Measurements from ENCODE around the gene ZFP14.

DNA sequence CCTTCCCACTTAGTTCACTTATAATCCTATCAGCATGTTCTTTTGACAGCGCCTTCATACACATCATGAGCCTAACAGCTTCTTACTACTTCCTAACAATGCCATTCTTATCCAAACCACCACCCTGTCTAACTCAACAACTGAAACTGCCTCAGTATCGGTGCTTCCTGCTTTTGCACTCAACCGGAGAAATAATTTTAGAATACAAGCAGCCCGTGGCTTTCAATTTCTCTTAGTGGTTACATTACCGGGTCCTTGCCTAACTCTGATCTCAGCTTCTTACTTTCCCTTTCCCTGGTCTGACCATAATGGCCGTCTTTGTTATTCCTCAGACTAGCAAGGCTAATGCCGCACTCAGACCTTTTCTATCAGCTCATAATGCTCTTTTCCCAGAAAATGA is 22.5 kb upstream of the ZFP14 start:
- TF ChIP-seq, protein P1, sequence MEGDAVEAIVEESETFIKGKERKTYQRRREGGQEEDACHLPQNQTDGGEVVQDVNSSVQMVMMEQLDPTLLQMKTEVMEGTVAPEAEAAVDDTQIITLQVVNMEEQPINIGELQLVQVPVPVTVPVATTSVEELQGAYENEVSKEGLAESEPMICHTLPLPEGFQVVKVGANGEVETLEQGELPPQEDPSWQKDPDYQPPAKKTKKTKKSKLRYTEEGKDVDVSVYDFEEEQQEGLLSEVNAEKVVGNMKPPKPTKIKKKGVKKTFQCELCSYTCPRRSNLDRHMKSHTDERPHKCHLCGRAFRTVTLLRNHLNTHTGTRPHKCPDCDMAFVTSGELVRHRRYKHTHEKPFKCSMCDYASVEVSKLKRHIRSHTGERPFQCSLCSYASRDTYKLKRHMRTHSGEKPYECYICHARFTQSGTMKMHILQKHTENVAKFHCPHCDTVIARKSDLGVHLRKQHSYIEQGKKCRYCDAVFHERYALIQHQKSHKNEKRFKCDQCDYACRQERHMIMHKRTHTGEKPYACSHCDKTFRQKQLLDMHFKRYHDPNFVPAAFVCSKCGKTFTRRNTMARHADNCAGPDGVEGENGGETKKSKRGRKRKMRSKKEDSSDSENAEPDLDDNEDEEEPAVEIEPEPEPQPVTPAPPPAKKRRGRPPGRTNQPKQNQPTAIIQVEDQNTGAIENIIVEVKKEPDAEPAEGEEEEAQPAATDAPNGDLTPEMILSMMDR (IDR thresholded peaks at IDR 0.05), result no peak
- TF ChIP-seq EP300 (IDR thresholded peaks at IDR 0.05) (no peak), POLR2A (IDR thresholded peaks at IDR 0.05) (no peak)

All from suprapubic skin (tissue), 3 donors.